Body of pancreas (tissue), 4 donors: ENCODE measurements around the gene ZBTB20. TPM values are rescaled to one million over a fixed set of nuclear protein-coding genes. Genes with fewer than 3 reads are reported as not detected.

Experiments used
- ATAC-seq: fragments of 150-250 bp; one replicate; pipeline ENCODE4 v1.9.1; 2016
- DNase-seq, 4 donors: peaks; one replicate each; pipeline ENCODE4 v3.0.0-alpha.2; 2019
- H3K27ac ChIP-seq, 4 donors: fragments of 200-600 bp; sonication (generic); 1 replicate in 3 of 4; 2 replicates in 1 of 4; pipeline versions ENCODE4 v1.5.1 to v1.6.1; 2016 to 2019; ENCODE audit warnings: mild to moderate bottlenecking in 1 of 4, mixed read lengths in 1 of 4, moderate library complexity in 1 of 4
- H3K27me3 ChIP-seq, 2 donors: fragments of 200-600 bp; sonication (generic); one replicate each; pipeline ENCODE4 v1.6.0; 2016; ENCODE audit warnings: mild to moderate bottlenecking in 1 of 2
- H3K36me3 ChIP-seq, 2 donors: fragments of 200-600 bp; sonication (generic); replicated peaks in 1 of 2; 2 replicates each; pipeline ENCODE4 v1.5.1; 2016; ENCODE audit warnings: low read depth in 2 of 2; ENCODE audit not compliant: insufficient read depth in 1 of 2
- H3K4me1 ChIP-seq: fragments of 200-600 bp; sonication (generic); one replicate; pipeline ENCODE4 v1.6.0; 2016
- H3K4me3 ChIP-seq, 2 donors: fragments of 200-600 bp; sonication (generic); 1 replicate in 1 of 2; 2 replicates in 1 of 2; pipeline ENCODE4 v1.5.1; 2016 to 2019
- H3K9me3 ChIP-seq, 3 donors: fragments of 200-600 bp; sonication (generic); 1 replicate in 2 of 3; 2 replicates in 1 of 3; pipeline ENCODE4 v1.5.1; 2016
- POLR2A ChIP-seq, 3 donors: fragments of 450-650 bp; IDR thresholded peaks; one replicate each; pipeline ENCODE4 v1.6.1; 2016; ENCODE audit warnings: antibody characterized with exemption in 3 of 3, mild to moderate bottlenecking in 2 of 3
- WGBS, 2 donors: methylation state at CpG; one replicate each; pipeline ENCODE4 v1.1.5; 2017; 5-methylcytosine and 5-hydroxymethylcytosine counted together
- intact Hi-C: fragments of 100-400 bp; cut with DNase I; formaldehyde crosslinking; loops from one replicate; pipeline ENCODE4 v1.15.1; 2023
- total RNA-seq, 2 donors: library from RNA; depleted of rRNA; stranded (reverse); fragments of >200 nt; gene quantifications; one replicate each; pipeline ENCODE4 v1.1.0, GENCODE V29; 2016
- TF ChIP-seq, protein P1 (sequence below), 7 experiments: fragments of 450-650 bp in 4 of 7; fragments of 200-600 bp in 3 of 7; sonication (generic) in 3 of 7; IDR thresholded peaks; one replicate each; pipeline ENCODE4 v1.5.1; 2016 to 2019; ENCODE audit warnings: antibody characterized with exemption in 7 of 7

The ZBTB20 gene
- total RNA-seq, 2 donors from 2014 or later, result 48.3 to 77.1 TPM

DNA sequence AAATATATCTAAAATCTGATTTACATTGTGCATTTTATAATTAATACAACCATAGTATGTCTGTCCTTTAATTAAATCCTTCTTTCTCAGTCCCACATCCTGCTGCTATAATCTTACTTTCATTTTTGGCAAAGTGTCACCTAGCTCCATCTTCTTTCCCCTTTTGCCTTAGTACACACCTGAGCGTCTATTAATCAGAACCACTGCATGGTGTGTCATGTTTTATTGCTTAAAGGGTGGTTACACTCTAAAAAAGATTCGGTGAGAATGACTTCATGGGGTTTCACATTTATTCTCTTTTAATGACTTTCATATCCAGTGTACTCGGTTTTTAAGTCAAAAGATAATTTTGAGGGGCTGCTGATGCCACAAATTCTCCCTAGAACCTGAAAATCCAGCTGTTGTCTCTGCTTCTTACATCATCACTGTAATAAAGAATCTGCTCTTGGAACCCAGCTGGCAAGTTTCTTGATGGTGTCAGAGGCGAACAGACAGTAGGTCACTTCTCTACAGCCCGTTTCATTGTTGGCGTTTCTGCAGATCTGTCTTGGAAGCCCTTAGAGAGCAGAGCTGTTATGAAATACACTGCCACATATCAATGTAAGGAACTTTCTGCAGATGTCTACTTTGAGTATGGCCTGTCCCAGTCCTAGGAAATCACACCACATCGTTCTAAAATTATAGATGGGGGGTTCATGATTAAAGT is 753.6 kb downstream of the ZBTB20 start:
- intact Hi-C loops, result no loop called here
- no peaks in the 10 kb centered on the region for H3K27me3 ChIP-seq
- H3K4me1 ChIP-seq, result no peaks in the 10 kb centered on the region
- DNase-seq, result no peak
- no peak overlapping the region for H3K27ac ChIP-seq
- no peak overlapping the region for H3K4me3 ChIP-seq
- ATAC-seq, result no peak
- H3K9me3 ChIP-seq, result no peaks in the 10 kb centered on the region
- peaks cover 0 to 3% of the 10 kb centered on the region in 2 donors for H3K36me3 ChIP-seq
- 86 to 87% methylated on average over 7 of the region's 7 CpGs for WGBS, 2 donors
- TF ChIP-seq, protein P1, sequence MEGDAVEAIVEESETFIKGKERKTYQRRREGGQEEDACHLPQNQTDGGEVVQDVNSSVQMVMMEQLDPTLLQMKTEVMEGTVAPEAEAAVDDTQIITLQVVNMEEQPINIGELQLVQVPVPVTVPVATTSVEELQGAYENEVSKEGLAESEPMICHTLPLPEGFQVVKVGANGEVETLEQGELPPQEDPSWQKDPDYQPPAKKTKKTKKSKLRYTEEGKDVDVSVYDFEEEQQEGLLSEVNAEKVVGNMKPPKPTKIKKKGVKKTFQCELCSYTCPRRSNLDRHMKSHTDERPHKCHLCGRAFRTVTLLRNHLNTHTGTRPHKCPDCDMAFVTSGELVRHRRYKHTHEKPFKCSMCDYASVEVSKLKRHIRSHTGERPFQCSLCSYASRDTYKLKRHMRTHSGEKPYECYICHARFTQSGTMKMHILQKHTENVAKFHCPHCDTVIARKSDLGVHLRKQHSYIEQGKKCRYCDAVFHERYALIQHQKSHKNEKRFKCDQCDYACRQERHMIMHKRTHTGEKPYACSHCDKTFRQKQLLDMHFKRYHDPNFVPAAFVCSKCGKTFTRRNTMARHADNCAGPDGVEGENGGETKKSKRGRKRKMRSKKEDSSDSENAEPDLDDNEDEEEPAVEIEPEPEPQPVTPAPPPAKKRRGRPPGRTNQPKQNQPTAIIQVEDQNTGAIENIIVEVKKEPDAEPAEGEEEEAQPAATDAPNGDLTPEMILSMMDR (IDR thresholded peaks at IDR 0.05), result no peak
- no peak for TF ChIP-seq POLR2A (IDR thresholded peaks at IDR 0.05)

DNA sequence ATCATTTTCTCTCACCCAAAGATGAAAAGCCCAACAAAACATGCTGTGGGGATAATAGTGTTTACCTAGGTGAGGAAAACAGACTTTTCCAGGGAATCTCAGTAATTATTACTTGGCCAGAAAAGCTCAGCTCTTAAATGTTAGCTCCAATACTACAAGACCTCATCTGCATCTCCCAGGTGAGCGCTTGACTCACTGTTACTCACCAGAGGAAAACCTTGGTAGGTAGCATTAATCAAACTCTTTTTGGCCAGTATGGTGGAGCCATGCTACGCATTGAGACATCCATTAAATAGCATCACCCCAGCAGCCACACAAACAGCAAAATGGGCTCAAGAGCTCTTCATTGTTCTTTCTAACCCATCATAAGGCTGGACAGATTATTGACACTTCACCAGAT is 754.3 kb downstream of the ZBTB20 start:
- no peaks in the 10 kb centered on the region for H3K27me3 ChIP-seq

DNA sequence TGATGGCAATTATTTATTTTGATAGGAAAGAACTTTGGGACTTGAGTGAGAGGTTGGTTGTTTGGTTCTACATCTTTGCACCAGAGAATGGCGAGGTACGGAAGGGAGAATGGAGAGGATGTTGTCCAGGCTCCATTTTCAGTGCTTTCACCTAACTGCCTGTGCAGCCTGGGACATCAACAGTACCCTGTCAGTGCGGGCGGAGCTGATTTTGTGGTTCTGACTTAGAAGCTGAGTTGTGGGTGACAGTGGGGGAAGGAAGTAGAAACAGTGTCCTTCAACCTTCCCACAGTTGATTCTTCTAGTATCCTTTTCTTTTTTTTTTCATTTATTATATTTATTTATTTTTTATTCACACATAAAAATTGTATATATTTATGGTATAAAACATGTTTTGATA is 757.9 kb downstream of the ZBTB20 start:
- Histone ChIP-seq H3K36me3 (peaks cover 0 to 6% of the 10 kb centered on the region in 2 donors), H3K4me1 (peaks cover 8% of the 10 kb centered on the region), H3K27me3 (no peaks in the 10 kb centered on the region), H3K9me3 (no peaks in the 10 kb centered on the region), H3K4me3 (no peak overlapping the region), H3K27ac (no peak overlapping the region)
- DNase-seq (no peak), ATAC-seq (no peak)
- TF ChIP-seq POLR2A (IDR thresholded peaks at IDR 0.05), result no peak
- TF ChIP-seq, protein P1 (IDR thresholded peaks at IDR 0.05), result no peak
- intact Hi-C loops, result no loop called here
- 94 to 97% methylated on average over 4 of the region's 4 CpGs for WGBS, 2 donors

More for the DNA sequence above, 754.3 kb downstream of the ZBTB20 start:
- intact Hi-C loops, result no loop called here
- H3K9me3 ChIP-seq, result no peaks in the 10 kb centered on the region
- DNase-seq, result no peak
- H3K4me3 ChIP-seq, result no peak overlapping the region
- peaks cover 0 to 6% of the 10 kb centered on the region in 2 donors for H3K36me3 ChIP-seq
- H3K4me1 ChIP-seq, result no peaks in the 10 kb centered on the region
- ATAC-seq, result no peak
- WGBS, 2 donors, result 93 to 97% methylated on average over 2 of the region's 2 CpGs
- TF ChIP-seq, protein P1 (IDR thresholded peaks at IDR 0.05), result no peak
- TF ChIP-seq POLR2A (IDR thresholded peaks at IDR 0.05), result no peak
- H3K27ac ChIP-seq, result no peak overlapping the region

DNA sequence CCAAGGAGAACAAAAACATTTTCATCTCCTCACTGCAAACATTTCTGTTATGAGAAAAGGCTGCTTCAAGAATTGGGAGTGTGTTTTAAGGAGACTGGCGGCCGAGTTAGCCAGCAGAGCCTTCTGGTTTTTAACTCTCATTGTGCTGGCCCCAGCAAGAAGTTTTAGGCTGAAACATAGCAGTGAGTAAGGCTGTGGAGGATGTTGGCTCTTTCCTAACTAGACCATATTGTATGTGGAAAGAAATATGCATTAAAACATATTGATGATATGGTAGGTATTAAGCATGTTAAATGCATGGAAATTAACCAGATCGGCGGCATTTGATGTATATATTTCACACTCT is 762.6 kb downstream of the ZBTB20 start:
- no peak for TF ChIP-seq POLR2A (IDR thresholded peaks at IDR 0.05)
- TF ChIP-seq, protein P1 (IDR thresholded peaks at IDR 0.05), result no peak
- Histone ChIP-seq H3K36me3 (peaks cover 3 to 6% of the 10 kb centered on the region in 2 donors), H3K27me3 (no peaks in the 10 kb centered on the region), H3K9me3 (no peaks in the 10 kb centered on the region), H3K4me1 (peaks cover 15% of the 10 kb centered on the region), H3K4me3 (no peak overlapping the region), H3K27ac (peak overlapping the region in 2 of 4 donors; percentile 56 to 72)
- 61 to 62% methylated on average over 4 of the region's 4 CpGs for WGBS, 2 donors
- intact Hi-C loops, result no loop called here
- DNase-seq, result peak in 1 of 4 donors; percentile 14
- ATAC-seq, result peak; percentile 18
